Measurements from ENCODE around the gene ALOX5AP.

DNA sequence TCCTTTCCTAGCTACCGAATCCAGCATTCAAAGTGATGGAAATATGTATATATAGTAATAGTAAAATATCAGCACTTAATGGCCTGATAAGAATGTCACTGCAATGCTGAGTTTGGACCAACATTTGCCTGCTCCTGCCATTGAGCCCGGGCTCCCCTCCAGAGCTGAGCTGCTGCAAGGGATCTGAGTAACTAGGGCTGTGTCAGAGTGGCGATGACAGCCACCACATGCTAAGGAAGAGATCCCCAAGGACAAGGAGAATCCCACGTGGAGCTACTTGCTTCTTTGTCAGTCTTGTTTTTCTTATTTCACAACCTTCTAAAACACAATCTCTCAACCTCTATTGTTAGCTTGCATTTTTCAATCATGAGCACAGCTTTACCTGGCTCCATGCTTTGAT is 19.5 kb upstream of the ALOX5AP start:
- TF ChIP-seq, protein P1, sequence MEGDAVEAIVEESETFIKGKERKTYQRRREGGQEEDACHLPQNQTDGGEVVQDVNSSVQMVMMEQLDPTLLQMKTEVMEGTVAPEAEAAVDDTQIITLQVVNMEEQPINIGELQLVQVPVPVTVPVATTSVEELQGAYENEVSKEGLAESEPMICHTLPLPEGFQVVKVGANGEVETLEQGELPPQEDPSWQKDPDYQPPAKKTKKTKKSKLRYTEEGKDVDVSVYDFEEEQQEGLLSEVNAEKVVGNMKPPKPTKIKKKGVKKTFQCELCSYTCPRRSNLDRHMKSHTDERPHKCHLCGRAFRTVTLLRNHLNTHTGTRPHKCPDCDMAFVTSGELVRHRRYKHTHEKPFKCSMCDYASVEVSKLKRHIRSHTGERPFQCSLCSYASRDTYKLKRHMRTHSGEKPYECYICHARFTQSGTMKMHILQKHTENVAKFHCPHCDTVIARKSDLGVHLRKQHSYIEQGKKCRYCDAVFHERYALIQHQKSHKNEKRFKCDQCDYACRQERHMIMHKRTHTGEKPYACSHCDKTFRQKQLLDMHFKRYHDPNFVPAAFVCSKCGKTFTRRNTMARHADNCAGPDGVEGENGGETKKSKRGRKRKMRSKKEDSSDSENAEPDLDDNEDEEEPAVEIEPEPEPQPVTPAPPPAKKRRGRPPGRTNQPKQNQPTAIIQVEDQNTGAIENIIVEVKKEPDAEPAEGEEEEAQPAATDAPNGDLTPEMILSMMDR (conservative IDR thresholded peaks at IDR 0.05; ENCODE audit: low read depth, low read length): no peak
- no peak for TF ChIP-seq EZH2phosphoT487 (IDR thresholded peaks at IDR 0.05; ENCODE audit: borderline replicate concordance, low read length)

All from PC-3 (cell line).